Measurements from ENCODE around the gene SMIM20.

GRCh38 chr4:25889589-25890503, 24.2 kb upstream of the SMIM20 start:
- TF ChIP-seq CTCF (conservative IDR thresholded peaks at IDR 0.05; ENCODE audit: low read length) (no peak), EZH2phosphoT487 (IDR thresholded peaks at IDR 0.05; ENCODE audit: borderline replicate concordance, low read depth, low read length) (no peak)
